CD4-positive, alpha-beta T cell treated with Interleukin-10 for 1 hour (primary cell): ENCODE data around the gene MTHFD1.

Experiments used
- DNase-seq: peaks from one replicate; pipeline ENCODE4 v3.0.0-alpha.2; 2020

MTHFD1 gene

DNA sequence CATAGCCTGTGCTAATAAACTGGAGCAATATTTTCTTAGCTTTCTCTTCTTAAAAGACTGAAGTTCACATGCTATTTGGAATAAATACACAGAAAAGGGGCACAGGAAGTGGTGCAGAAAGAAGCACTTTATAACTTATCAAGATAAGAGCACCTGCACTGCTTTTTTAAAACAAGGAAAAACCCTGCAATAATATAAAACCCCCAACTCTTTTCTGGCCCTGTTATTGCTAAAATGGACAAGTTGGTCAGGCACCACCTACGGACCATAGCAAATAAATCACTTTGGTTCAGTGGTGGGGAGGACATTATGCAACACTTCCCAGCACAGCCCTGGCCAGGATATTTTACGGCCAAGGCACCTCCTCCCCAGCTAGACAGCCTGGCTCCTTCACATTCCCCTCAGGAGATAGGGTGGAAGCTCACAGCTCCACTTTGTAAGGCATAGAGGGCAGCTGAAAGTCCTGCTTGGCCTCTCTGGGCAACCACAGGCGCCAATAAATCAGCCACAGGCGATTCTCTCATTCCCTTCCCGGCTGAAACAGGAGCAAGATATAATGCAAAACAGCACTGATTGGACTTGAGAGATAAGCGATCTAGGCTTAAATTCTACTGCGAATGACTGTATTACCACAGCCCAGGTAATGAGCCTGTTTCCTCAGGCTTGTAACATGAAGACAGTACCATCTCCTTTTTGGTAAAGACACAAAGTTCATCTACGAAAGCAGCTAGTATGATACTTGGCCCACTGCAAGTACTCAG is 113.4 kb downstream of the MTHFD1 start:
- DNase-seq, result peak; percentile 50

DNA sequence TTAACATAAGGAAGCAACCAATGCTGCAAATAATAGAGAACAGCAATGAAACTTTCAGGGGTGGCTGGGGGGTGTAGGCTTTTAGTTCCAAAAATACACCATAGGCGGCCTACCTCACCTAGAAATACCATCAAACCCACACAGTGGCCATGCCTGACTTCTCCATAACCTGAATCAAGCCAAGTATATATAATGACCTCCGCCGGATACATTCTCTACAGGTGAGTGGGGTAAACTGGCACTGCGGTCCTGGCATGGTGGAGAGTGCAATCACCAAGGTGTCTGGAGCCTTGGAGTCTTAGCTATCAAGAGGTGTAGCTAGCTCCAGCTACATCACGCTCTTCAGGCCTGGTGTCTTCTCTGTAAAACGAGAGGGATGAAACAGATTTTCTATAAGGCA is 114.3 kb downstream of the MTHFD1 start:
- DNase-seq, result peak; percentile 50

DNA sequence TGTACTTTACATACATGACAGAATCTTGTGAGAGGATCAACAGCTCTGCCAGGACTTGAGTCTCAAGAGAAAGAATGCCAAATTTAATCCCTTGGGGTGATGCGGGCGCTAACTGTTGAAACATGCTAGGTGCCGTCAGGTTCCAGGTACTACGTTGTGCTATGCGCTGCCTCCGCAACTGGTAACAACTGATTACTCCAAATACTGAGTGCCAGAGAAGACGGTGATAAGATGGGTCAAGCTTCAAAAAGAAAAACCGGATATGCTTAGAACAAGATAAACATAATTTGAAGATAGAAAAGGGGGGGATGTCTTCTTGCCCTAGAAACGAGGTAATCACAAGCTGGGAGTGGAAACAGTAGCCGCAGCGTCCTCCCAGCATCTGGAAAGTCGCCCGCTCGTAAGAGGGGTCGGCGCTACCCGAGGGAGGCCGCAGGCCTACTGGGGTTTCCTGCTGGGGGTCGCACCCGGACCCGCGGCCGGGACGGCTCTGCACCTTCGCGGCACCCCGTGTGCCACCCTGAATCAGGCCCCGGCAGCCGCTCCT is 114.8 kb downstream of the MTHFD1 start:
- peak; percentile 54 for DNase-seq

DNA sequence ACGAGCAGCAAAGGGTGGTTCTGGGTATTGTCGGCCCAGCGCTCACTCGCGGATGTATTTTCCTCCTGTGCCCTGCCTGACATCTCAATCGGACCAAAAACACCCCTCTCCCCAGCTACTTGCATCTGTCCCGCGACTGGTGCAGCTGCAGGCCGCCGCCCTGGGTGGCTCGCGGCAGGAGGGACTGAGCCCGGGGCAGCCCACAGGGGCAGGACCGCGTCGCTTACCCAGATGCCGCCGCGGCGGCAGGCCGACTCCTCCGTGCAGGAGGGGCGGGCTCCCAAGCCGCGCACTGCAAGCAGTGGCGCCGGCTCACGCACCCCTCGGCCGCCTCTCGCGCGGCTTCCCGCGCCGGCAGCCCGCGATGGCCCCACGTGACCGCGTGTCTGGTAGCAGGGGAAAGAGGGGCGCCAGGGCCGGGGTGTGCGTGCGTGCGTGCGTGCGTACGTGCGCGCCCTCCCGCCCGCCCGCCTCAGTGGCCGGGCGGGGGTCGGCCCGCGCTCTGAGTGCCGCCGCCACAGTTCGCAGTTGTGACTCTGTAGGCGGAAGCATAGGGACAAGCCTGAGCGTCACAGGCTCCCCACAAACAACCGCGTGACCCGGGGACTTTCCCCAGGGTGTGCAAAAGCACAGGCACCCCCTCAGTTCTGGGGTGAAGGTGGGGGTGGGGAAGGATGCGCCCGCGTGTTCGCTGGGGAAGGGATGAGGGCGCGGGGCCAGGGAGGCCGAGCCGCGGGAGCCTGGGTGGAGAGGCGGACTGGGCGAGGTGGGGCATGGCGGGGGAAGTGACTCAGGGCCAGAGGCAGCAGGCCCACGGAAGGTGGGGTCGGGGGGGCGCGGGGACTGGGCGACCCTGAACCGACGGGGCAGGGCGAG is 115.5 kb downstream of the MTHFD1 start, which contains the start of gene ZBTB25:
Gene ZBTB25 (minus strand): TSS at position 405 of the 876 bp plus-strand sequence. CDS start 13,305 bp downstream, outside the sequence.
- peak; percentile 98 for DNase-seq

DNA sequence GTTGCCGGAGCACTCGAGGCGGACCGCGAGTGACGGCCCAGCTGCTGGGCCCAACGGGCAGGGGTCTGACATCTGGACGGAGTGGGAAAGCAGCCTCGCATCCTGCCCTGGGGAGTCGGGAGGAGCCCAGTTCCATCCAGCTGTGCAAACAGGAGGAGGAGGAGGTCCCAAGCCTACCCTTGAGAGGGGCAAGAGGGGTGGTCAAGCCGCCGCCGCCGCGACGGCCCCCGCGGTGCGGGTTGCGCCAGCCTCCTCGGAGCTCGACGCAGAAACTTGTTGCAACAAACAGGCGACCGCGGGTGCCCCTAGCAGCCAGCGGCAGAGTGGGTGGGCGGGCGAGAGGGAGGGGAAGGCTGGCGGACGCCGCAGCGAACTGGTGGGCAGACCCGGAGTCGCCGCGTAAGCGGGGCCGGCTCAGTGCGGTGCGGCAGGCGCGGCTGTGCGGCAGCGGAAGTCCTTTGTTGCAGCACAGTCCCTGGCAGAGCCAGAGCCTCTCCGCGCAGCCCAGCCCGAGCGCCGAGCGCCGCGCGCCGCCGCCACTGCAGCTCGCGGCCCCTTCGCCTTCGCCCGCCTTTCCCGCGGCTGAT is 116.2 kb downstream of the MTHFD1 start, which contains the start of gene ZBTB1:
Gene ZBTB1 (plus strand): TSS at position 461 of the 587 bp plus-strand sequence. CDS start 16,735 bp downstream, outside the sequence.
- DNase-seq, result peak; percentile 87

DNA sequence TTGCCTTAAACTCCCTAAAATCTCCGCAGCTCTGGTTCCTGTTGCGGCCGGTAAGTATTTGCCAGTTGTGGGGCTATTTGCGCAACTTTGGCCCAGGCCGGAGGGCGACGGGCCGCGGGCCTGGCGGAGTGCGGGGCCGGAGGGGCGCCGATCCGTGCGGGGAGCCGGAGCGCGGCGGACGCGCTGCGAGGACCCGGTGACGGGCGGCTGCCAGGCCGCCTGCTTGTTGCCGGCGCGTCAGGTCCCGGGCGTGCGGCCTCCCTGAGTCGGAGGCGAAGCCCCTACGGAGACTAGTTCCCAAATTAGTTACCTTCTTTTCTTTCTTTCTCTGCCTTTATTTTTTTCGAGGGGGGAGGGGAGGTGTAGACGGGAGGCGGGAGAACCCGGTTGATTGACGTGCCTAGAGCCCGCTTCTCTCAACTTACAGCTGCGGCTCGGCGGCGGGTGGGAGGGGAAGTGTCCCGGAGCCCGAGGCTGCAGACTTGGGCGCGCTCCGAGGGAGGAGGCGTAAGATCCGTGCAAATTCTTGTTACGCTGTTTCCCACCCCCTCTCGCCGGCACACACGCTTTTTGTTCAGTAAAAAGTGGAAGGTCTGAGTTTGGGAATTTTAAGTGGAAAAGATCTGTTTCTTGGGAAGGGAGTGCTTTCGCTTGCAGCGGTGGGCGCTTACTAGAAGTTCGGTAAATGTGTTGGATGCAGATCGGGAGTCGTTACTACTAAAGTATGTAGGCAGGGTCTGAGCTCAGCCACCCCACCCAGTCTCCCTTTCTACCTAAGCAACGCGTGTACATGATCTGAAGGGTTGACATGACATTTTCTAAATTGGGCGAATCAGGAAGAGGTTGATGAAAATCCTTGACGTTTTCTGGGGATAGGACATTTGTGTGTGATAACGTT is 117.0 kb downstream of the MTHFD1 start:
- peak; percentile 89 for DNase-seq

DNA sequence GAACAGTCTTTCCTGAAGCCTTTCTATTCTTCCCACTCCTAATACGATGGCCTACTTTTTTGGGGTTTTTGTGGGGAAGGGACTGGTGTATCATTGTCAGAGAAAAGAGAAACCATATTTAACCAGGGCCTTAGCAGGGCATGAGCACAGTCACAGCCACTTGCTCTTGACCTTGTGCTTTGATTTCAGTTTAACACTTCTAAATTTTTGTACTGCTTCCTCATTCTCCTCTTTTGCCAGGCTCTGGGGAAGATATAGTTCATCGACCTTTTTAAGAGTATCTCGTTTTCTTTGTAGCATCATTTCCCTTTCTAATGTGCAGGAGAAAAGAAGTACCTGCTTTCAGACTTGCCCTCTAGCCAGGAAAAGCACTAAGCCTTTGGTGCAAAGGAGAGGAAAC is 118.6 kb downstream of the MTHFD1 start:
- peak; percentile 28 for DNase-seq

DNA sequence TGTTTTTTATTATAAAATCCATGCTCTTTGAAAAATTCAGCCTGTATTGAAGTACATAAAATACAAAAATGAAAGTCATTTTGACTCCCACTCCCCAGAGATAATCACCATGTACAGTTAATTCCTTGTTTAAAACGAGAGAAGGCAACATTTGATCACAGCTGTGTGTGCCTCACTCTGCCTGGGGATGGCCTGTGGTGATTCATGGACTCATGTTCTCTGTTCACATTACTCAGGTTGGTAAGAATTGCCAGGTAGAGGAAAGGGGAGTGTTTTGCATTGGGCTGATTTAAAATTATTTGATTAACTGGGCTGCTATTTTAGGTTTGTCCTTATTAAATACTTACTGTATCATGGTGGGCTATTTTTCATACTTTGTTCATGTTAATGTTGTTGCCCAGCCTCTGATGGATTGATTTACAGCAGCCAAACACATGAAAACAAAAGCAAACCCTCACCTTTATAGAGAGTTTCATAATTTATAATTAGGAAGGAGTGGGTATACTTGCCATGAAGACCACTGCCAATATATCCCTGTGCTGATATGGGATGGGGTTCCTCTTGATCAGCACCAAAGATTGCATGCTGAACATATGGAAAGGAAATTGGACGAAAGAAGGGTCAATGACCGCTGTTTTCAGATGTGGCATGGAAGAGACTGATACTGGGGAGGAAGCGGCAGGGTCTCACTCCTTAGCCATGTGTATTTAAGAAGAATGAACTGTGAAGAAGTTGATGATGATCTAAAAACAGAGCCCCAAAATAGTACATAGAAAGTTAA is 119.4 kb downstream of the MTHFD1 start:
- DNase-seq, result no peak

DNA sequence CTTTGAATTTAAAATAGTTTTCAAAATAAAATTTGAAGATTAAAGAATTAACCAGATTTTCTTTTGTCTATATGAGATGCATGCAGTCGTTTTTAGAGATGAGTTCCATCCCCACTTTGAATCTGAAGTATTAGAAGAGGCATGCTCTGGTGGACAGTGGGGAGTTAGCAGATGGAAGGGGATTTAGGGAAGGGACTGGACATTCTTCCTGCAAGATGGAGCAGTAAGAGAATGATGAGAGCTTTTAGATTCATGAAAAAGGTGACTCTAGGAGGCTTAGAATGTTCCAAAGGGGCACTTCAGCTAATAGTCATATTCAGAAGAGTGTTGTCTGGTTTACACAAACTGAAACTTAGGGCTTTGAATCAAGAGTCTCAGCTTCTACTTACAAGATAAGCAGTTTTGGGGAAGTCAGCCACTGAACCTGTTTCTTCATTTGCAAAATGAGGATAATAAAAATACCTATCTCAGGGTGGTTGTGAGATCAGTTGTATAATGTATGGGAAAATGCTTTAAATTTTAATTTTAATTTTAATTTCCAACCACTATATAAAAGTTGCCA is 120.1 kb downstream of the MTHFD1 start:
- no peak for DNase-seq

DNA sequence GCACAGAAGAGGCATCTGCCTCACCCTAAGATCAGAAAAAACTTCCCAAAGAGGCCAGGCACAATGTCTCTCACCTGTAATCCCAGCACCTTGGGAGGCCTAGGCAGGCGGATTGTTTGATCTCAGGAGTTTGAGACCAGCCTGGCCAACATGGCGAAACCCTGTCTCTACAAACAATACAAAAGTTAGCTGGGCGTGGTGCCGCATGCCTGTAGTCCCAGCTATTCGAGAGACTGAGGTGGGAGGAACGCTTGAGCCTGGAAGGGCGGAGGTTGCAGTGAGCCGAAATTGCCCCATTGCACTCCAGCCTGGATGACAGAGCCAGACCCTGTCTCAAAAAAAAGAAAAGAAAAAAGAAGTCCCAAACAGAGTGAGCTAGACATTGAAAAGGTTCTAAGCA is 120.9 kb downstream of the MTHFD1 start:
- DNase-seq, result no peak
